CD4-positive, alpha-beta T cell treated with Interleukin-17A for 1 hour (primary cell): Measurements from ENCODE around the gene TMEM143.

Experiments
- DNase-seq: peaks from one replicate; pipeline ENCODE4 v3.0.0-alpha.2; 2020

Gene TMEM143

DNA sequence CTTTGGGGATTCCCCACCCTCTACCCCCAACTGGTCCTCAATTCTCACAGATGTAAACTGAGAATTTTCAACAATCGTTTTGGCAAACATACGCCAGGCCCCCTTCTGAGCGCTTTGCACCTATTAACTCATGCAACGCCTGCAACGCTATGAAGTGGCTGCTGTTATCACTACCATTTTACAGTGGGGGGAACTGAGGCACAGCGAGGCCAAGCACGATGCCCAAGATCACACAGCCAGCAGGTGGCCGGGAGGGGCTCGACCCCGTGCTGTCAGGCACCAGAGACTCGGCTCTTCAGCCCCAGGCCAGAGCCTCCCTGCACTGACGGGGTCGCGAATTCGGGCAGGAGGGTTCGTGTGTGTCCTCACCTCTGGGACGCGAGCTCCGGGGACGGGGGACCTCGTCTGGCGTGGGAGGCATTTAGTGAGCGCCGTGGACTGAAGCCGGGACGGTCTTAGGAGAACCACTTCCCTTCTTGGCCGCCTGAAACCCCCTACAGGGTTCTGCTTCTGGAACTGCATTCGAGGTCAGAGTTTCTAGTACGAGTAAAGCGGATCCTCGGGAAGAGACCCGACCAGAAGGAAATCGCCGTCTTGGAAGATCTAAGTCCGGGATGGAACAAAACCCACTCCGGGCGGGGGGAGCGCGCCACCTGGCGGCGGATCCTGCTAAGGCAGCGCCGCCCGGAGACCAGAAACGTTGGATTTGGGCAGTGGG is 72.8 kb downstream of the TMEM143 start:
- peak; percentile 58 for DNase-seq

DNA sequence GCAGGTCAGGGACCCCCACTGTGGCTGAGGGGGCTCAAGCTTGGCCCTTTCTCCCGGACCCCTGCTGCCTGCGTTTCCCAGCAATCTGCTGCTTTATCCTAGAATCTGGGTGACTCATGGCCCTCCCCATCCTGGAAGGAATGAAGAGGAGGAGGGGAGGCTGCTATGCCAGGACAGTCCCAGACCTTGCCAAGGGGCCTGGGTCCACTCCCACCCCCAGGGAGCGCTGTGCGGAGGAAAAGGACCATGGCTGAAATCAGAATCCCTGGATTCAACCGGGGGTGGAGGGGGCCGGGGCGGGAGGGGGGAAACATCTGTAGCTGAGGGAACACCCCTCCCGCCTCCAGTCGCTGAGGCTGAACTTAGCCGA is 73.4 kb downstream of the TMEM143 start:
- DNase-seq = no peak

DNA sequence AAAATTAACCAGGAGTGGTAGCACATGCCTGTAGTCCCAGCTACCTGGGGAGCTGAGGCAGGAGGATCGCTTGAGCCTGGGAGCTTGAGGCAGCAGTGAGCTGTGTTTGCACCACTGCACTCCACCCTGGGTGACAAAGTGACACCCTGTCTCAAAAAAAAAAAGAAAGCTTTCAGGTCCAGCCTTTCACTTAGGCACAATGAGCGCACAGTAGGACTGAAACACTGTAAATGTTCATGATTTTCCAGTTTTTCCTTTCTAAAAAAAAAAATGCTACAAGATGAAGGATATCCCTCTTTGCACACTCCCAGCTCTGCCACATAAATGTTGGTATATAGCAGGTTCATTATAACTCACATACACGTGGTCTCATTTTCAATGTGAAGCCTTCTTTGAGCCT is 76.0 kb downstream of the TMEM143 start:
- DNase-seq = no peak

DNA sequence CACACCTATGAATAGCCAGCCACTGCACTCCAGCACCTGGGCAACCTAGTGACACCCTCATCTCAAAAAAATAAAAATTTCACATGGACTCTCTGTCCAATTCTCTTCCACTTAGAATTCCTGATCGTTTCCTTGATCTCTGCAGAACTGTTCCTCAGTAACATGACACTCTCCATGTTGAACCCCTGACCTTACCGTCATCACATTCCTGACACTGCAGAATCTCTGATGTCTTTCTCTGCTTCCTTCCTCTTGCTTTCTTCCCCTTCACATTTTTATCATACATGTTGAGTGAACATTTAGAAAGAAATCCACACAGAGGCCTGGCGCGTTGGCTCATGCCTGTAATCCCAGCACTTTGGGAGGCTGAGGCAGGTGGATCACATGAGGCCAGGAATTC is 78.8 kb downstream of the TMEM143 start:
- no peak for DNase-seq

DNA sequence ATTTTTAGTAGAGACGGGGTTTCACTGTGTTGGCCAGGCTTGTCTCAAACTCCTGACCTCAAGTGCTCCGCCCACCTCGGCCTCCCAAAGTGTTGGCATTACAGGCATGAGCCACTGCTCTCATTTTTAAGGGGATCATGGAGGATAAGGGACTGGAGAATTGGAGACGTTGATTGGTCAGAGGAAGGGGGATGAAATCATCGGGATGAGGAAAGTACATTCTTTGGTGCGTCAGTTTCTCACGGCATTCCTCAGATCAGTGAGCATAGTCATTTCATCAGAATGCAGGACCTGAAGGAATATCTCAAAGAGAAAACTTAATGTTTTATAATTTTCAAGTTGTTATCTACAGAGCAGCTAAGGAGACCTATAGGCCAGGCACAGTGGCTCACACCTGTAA is 79.8 kb downstream of the TMEM143 start:
- no peak for DNase-seq
